Stimulated activated CD8-positive, alpha-beta memory T cell treated with anti-CD3 and anti-CD28 coated beads, Interleukin-12 subunit alpha, Interleukin-12 subunit beta, amount 100 ng/mL, for 4 hours (primary cell): ENCODE measurements around the gene WIPI1.
"Not testable (repeated sequence)": the region's sequence is repeated elsewhere in the genome, so short reads cannot be mapped to it uniquely, and the experiment has no call there.

ENCODE experiments used
- DNase-seq: peaks from one replicate; pipeline ENCODE4 v3.0.0-alpha.2; 2020; ENCODE audit warnings: low read depth

Gene WIPI1

GRCh38 chr17:68437979-68438822 is 19.1 kb downstream of the WIPI1 start:
- no peak for DNase-seq

GRCh38 chr17:68435876-68436842 is 21.1 kb downstream of the WIPI1 start:
- peak; percentile 63 for DNase-seq

- no peak for DNase-seq
Measured at GRCh38 chr17:68435361-68435760, 21.9 kb downstream of the WIPI1 start.

GRCh38 chr17:68433911-68434508 is 23.3 kb downstream of the WIPI1 start:
- DNase-seq: no peak

GRCh38 chr17:68433211-68433610 is 24.1 kb downstream of the WIPI1 start:
- DNase-seq: no peak

GRCh38 chr17:68432086-68432864 is 25.0 kb downstream of the WIPI1 start:
- DNase-seq: no peak

- no peak for DNase-seq
Measured at GRCh38 chr17:68431661-68432071, 25.6 kb downstream of the WIPI1 start.

- no peak for DNase-seq
Measured at GRCh38 chr17:68431045-68431608, 26.2 kb downstream of the WIPI1 start.

- DNase-seq: no peak
Measured at GRCh38 chr17:68429881-68430280, 27.4 kb downstream of the WIPI1 start.

GRCh38 chr17:68428498-68429172 is 28.7 kb downstream of the WIPI1 start:
- no peak for DNase-seq

GRCh38 chr17:68427575-68427974 is 29.7 kb downstream of the WIPI1 start:
- DNase-seq: no peak

GRCh38 chr17:68425979-68426378 is 31.3 kb downstream of the WIPI1 start:
- DNase-seq: no peak

GRCh38 chr17:68424861-68425260 is 32.4 kb downstream of the WIPI1 start:
- DNase-seq: no peak

GRCh38 chr17:68424203-68424602 is 33.1 kb downstream of the WIPI1 start:
- DNase-seq: no peak

GRCh38 chr17:68423251-68423650 is 34.0 kb downstream of the WIPI1 start:
- no peak for DNase-seq

GRCh38 chr17:68422821-68423220 is 34.5 kb downstream of the WIPI1 start:
- DNase-seq: no peak

- DNase-seq: no peak
Measured at GRCh38 chr17:68421486-68421885, 35.8 kb downstream of the WIPI1 start.

- DNase-seq: no peak
Measured at GRCh38 chr17:68420065-68420464, 37.2 kb downstream of the WIPI1 start.

- DNase-seq: no peak
Measured at GRCh38 chr17:68418876-68419275, 38.4 kb downstream of the WIPI1 start.

GRCh38 chr17:68417317-68417716 is 40.0 kb downstream of the WIPI1 start:
- DNase-seq: no peak

- not testable (repeated sequence) for DNase-seq
Measured at GRCh38 chr17:68414901-68415300, 42.4 kb downstream of the WIPI1 start.
